ENCODE measurements around the gene ADH1A. TPM values are rescaled to one million over a fixed set of nuclear protein-coding genes. Genes with fewer than 3 reads are reported as not detected.
"Not testable (repeated sequence)": the region's sequence is repeated elsewhere in the genome, so short reads cannot be mapped to it uniquely, and the experiment has no call there.

Gene ADH1A
- total and polyA plus RNA-seq, 12 donors, result 0.21 to 1.00 (median 0.78) TPM; not detected in 8

DNA sequence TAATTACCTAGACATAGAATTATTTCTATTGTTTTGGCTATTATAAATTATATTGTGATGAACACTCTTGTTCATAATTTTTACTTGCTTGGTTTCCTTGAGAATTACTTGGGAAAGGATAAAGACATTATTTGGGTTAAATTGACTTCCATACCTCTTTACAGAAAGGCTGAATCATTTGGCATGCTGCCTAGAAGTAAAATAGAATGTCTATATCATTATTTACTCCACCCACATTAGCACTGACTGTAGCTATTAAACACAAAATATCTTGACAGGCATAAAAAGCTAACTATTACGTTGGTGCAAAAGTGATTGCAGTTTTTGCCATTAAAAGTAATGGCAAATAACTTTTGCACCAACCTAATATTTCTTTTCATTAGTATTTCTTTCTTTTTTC, 42.1 kb downstream of the ADH1A start:
- intact Hi-C loops (cut with DNase I), result no loop called here
- peaks cover 0 to 35% (median 12%) of the 10 kb centered on the region in 11 donors for H3K9me3 ChIP-seq
- DNase-seq, result no peak
- no peak overlapping the region for H3K4me3 ChIP-seq
- ATAC-seq, result no peak
- H3K36me3 ChIP-seq, result no peaks in the 10 kb centered on the region
- H3K27ac ChIP-seq, result no peak overlapping the region
- H3K27me3 ChIP-seq, result no peaks in the 10 kb centered on the region
- TF ChIP-seq, protein P1, sequence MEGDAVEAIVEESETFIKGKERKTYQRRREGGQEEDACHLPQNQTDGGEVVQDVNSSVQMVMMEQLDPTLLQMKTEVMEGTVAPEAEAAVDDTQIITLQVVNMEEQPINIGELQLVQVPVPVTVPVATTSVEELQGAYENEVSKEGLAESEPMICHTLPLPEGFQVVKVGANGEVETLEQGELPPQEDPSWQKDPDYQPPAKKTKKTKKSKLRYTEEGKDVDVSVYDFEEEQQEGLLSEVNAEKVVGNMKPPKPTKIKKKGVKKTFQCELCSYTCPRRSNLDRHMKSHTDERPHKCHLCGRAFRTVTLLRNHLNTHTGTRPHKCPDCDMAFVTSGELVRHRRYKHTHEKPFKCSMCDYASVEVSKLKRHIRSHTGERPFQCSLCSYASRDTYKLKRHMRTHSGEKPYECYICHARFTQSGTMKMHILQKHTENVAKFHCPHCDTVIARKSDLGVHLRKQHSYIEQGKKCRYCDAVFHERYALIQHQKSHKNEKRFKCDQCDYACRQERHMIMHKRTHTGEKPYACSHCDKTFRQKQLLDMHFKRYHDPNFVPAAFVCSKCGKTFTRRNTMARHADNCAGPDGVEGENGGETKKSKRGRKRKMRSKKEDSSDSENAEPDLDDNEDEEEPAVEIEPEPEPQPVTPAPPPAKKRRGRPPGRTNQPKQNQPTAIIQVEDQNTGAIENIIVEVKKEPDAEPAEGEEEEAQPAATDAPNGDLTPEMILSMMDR (IDR thresholded peaks at IDR 0.05), result no peak
- H3K4me1 ChIP-seq, result no peaks in the 10 kb centered on the region
- 88 to 89% methylated on average over 1 of the region's 1 CpG for WGBS, 2 donors

DNA sequence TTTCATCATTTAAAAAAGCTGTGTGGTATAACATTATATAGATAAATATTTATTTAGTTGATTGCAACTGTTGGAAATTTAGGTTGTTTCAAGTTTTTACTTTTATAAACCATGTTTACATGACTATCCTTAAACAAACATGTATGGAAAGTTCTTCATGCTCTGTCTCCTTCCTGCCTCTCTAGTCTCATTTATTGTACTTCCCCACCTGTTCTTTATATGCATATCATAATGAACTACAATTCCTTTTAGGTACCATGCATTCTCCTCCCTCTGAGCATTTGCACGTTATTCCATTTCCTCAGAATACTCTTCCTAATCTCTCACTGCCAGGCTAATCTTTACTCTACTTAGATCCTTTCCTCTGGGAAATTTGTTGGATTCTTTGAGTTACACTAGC, 54.8 kb downstream of the ADH1A start:
- WGBS, 2 donors, result 36 to 44% methylated on average over 1 of the region's 1 CpG
- intact Hi-C loops (cut with DNase I), result no loop called here

GRCh38 chr4:99234331-99235010, 56.3 kb downstream of the ADH1A start:
- ATAC-seq, result no peak
- TF ChIP-seq, protein P1 (IDR thresholded peaks at IDR 0.05), result no peak

More for the DNA sequence above, 54.8 kb downstream of the ADH1A start:
- no peaks in the 10 kb centered on the region for H3K36me3 ChIP-seq
- no peak overlapping the region for H3K27ac ChIP-seq
- H3K9me3 ChIP-seq, result peaks cover 0 to 27% (median 0%) of the 10 kb centered on the region in 11 donors
- TF ChIP-seq, protein P1 (IDR thresholded peaks at IDR 0.05), result no peak
- ATAC-seq (no peak), DNase-seq (no peak)
- H3K4me1 ChIP-seq, result no peaks in the 10 kb centered on the region
- H3K4me3 ChIP-seq, result no peak overlapping the region
- no peaks in the 10 kb centered on the region for H3K27me3 ChIP-seq

DNA sequence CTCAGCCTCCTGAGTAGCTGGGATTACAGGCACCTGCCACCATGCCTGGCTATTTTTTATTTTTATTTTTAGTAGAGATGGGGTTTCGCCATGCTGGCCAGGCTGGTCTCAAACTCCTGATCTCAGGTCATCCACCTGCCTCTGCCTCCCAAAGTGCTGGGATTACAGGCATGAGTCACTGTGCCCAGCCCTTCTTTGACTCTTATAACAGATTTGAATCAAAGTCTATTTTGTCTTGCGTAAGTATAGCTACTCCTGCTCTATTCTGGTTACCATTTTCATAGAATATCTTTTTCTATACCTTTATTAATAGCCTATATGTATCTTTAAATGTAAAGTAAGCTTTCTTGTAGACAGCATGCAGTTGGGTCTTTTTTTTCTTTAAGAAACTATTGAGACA, 57.4 kb downstream of the ADH1A start:
- WGBS, 2 donors, result 88 to 89% methylated on average over 2 of the region's 2 CpGs
- H3K27ac ChIP-seq; ATAC-seq; DNase-seq; H3K4me1 ChIP-seq; H3K4me3 ChIP-seq; H3K27me3 ChIP-seq; intact Hi-C loops (cut with DNase I); H3K36me3 ChIP-seq: not testable (repeated sequence)
- H3K9me3 ChIP-seq, result peaks cover 0 to 38% (median 0%) of the 10 kb centered on the region in 11 donors

More at GRCh38 chr4:99234331-99235010, 56.3 kb downstream of the ADH1A start:
- no peak overlapping the region for H3K27ac ChIP-seq
- H3K36me3 ChIP-seq, result no peaks in the 10 kb centered on the region
- no peak for DNase-seq
- H3K27me3 ChIP-seq, result no peaks in the 10 kb centered on the region
- H3K4me1 ChIP-seq, result no peaks in the 10 kb centered on the region
- intact Hi-C loops (cut with DNase I), result no loop called here
- WGBS, 2 donors, result 69 to 75% methylated on average over 2 of the region's 2 CpGs
- peaks cover 0 to 34% (median 0%) of the 10 kb centered on the region in 11 donors for H3K9me3 ChIP-seq
- H3K4me3 ChIP-seq, result no peak overlapping the region

GRCh38 chr4:99228706-99229105, 62.1 kb downstream of the ADH1A start:
- DNase-seq; intact Hi-C loops (cut with DNase I); H3K4me3 ChIP-seq; H3K4me1 ChIP-seq; H3K36me3 ChIP-seq; H3K27me3 ChIP-seq; H3K27ac ChIP-seq; ATAC-seq: not testable (repeated sequence)
- WGBS, 2 donors, result 74 to 84% methylated on average over 1 of the region's 1 CpG
- H3K9me3 ChIP-seq, result peaks cover 0 to 38% (median 0%) of the 10 kb centered on the region in 11 donors

DNA sequence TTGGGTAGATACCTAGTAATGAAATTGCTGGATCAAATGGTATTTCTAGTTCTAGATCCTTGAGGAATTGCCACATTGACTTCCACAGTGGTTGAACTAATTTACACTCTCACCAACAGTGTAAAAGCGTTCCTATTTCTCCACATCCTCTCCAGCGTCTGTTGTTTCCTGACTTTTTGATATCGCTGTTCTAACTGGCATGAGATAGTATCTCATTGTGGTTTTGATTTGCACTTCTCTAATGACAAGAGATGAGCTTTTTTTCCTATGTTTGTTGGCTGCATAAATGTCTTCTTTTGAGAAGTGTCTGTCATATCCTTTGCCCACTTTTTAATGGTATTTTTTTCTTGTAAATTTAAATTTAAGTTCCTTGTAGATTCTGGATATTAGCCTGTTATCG, 63.1 kb downstream of the ADH1A start:
- 85 to 87% methylated on average over 4 of the region's 4 CpGs for WGBS, 2 donors
- H3K4me1 ChIP-seq; DNase-seq; H3K36me3 ChIP-seq; H3K4me3 ChIP-seq; H3K27ac ChIP-seq; ATAC-seq; intact Hi-C loops (cut with DNase I); H3K27me3 ChIP-seq: not testable (repeated sequence)
- peaks cover 0 to 38% (median 0%) of the 10 kb centered on the region in 11 donors for H3K9me3 ChIP-seq
